ENCODE measurements around the gene GID8. TPM values are rescaled to one million over a fixed set of nuclear protein-coding genes. Genes with fewer than 3 reads are reported as not detected.

GID8 gene
- total and polyA plus RNA-seq, 2 donors from 2014 or later = 16.4 to 37.3 TPM

DNA sequence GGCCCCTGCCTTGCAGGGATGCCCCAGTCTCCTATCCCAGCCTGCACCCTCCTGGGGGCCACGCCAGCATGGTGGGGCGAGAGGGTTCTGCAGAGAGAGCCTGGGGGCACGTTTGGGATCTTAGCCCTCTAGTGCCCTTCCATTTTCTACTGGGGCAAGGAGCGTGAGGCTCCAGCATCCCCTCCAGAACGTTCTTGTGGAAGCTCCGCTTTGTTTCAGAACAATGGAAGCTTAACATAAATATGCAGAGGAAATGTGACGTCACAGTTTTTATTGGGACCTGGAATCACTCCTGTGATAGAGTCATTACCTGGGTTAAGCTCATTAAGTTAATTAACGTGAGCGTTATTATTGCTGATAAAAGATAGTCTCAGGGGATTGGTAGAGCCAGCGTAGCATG, 49.2 kb downstream of the GID8 start:
- intact Hi-C loops (cut with DNase I) = no loop called here
- H3K9ac ChIP-seq (ENCODE audit: low read length in 3 of 3) = no peak overlapping the region
- H3K9me3 ChIP-seq (ENCODE audit: control insufficient read depth in 2 of 3, insufficient read depth in 1 of 3, low read length in 3 of 3) = no peaks in the 10 kb centered on the region
- TF ChIP-seq, protein P1, sequence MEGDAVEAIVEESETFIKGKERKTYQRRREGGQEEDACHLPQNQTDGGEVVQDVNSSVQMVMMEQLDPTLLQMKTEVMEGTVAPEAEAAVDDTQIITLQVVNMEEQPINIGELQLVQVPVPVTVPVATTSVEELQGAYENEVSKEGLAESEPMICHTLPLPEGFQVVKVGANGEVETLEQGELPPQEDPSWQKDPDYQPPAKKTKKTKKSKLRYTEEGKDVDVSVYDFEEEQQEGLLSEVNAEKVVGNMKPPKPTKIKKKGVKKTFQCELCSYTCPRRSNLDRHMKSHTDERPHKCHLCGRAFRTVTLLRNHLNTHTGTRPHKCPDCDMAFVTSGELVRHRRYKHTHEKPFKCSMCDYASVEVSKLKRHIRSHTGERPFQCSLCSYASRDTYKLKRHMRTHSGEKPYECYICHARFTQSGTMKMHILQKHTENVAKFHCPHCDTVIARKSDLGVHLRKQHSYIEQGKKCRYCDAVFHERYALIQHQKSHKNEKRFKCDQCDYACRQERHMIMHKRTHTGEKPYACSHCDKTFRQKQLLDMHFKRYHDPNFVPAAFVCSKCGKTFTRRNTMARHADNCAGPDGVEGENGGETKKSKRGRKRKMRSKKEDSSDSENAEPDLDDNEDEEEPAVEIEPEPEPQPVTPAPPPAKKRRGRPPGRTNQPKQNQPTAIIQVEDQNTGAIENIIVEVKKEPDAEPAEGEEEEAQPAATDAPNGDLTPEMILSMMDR (IDR thresholded peaks at IDR 0.05; ENCODE audit: borderline replicate concordance, extremely low read depth, insufficient read depth) = no peak
- H3K36me3 ChIP-seq (ENCODE audit: control insufficient read depth in 2 of 3, insufficient read depth in 3 of 3, low read length in 3 of 3) = no peaks in the 10 kb centered on the region
- DNase-seq (no peak), FAIRE-seq (no peak)
- no peaks in the 10 kb centered on the region for H3K4me1 ChIP-seq (ENCODE audit: control insufficient read depth in 2 of 3, insufficient read depth in 2 of 3, low read depth in 1 of 3, low read length in 3 of 3)
- no peaks in the 10 kb centered on the region for H3K27me3 ChIP-seq (ENCODE audit: control insufficient read depth, insufficient read depth, low read length)
- no peak overlapping the region for H3K4me3 ChIP-seq (ENCODE audit: low read length in 3 of 3)
- H3K27ac ChIP-seq (ENCODE audit: low read depth in 2 of 2, low read length in 2 of 2) = no peak overlapping the region

DNA sequence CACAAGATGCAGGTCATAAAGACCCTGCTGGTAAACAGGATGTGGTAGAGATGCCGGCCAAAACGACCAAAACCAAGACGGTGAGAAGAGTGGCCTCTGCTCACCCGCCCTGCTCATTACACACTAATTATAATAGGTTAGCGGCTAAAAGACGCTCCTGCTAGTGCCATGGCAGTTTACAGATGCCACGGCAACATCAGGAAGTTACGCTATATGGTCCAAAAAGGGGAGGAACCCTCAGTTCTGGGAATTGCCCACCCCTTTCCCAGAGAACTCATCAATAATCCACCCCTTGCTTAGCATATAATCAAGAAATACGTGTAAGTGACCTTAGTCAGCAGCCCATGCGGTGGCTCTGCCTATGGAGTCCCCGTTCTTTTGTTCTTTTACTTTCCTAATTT, 51.3 kb downstream of the GID8 start:
- FAIRE-seq = no peak

DNA sequence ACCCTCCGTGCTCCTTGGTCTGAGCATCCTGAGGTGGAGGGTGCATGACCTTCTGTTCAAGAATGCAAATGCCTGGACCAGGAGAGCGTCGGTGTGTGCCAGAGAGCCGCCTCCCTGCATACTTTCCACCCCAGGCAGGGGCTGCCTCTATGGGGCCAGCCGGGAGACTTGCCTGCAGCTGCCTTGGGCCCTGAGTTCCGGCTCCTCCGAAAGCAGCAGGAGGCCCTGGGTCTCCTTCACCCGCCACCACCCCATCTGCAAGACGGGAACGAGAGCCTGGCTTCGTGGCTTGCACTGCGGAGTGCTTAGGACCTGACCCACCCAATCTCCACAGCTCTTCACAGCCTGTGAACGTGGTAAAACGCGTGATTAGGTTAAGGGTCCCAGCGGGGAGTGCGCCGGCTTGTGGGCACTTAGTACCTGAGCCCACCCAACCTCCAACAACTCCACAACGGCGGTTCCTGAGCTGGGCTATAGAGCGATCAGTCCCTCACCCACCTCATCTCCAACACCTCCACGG, 52.4 kb downstream of the GID8 start:
- H3K4me1 ChIP-seq (ENCODE audit: control insufficient read depth in 2 of 3, insufficient read depth in 2 of 3, low read depth in 1 of 3, low read length in 3 of 3) = no peaks in the 10 kb centered on the region
- intact Hi-C loops (cut with DNase I) = no loop called here
- H3K27ac ChIP-seq (ENCODE audit: low read depth in 2 of 2, low read length in 2 of 2) = no peak overlapping the region
- H3K36me3 ChIP-seq (ENCODE audit: control insufficient read depth in 2 of 3, insufficient read depth in 3 of 3, low read length in 3 of 3) = no peaks in the 10 kb centered on the region
- no peak for FAIRE-seq
- no peak overlapping the region for H3K9ac ChIP-seq (ENCODE audit: low read length in 3 of 3)
- DNase-seq = no peak
- TF ChIP-seq, protein P1 (IDR thresholded peaks at IDR 0.05; ENCODE audit: borderline replicate concordance, extremely low read depth, insufficient read depth) = no peak
- no peak overlapping the region for H3K4me3 ChIP-seq (ENCODE audit: low read length in 3 of 3)
- H3K9me3 ChIP-seq (ENCODE audit: control insufficient read depth in 2 of 3, insufficient read depth in 1 of 3, low read length in 3 of 3) = no peaks in the 10 kb centered on the region
- H3K27me3 ChIP-seq (ENCODE audit: control insufficient read depth, insufficient read depth, low read length) = no peaks in the 10 kb centered on the region

More for the DNA sequence above, 51.3 kb downstream of the GID8 start:
- H3K9ac ChIP-seq (ENCODE audit: low read length in 3 of 3) = no peak overlapping the region
- H3K4me1 ChIP-seq (ENCODE audit: control insufficient read depth in 2 of 3, insufficient read depth in 2 of 3, low read depth in 1 of 3, low read length in 3 of 3) = no peaks in the 10 kb centered on the region
- H3K27me3 ChIP-seq (ENCODE audit: control insufficient read depth, insufficient read depth, low read length) = no peaks in the 10 kb centered on the region
- intact Hi-C loops (cut with DNase I) = no loop called here
- no peak overlapping the region for H3K4me3 ChIP-seq (ENCODE audit: low read length in 3 of 3)
- no peaks in the 10 kb centered on the region for H3K9me3 ChIP-seq (ENCODE audit: control insufficient read depth in 2 of 3, insufficient read depth in 1 of 3, low read length in 3 of 3)
- H3K27ac ChIP-seq (ENCODE audit: low read depth in 2 of 2, low read length in 2 of 2) = no peak overlapping the region
- H3K36me3 ChIP-seq (ENCODE audit: control insufficient read depth in 2 of 3, insufficient read depth in 3 of 3, low read length in 3 of 3) = no peaks in the 10 kb centered on the region
- TF ChIP-seq, protein P1 (IDR thresholded peaks at IDR 0.05; ENCODE audit: borderline replicate concordance, extremely low read depth, insufficient read depth) = no peak
- no peak for DNase-seq
